HepG2 (cell line): ENCODE results near the gene MAP3K9. TPM values are rescaled to one million over a fixed set of nuclear protein-coding genes. Genes with fewer than 3 reads are reported as not detected.

Experiments used
- ATAC-seq: fragments of 200-7000 bp; cut with Tn5 transposase; 3 replicates; pipeline ENCODE4 v1.9.1; 2020; ENCODE audit warnings: mild to moderate bottlenecking, moderate library complexity
- BruUV-seq: library from RNA; stranded (reverse); fragments of 400-500 nt; replicated peaks from 2 replicates; lab custom pipeline; 2021; lab: Mats Ljungman, UMichigan
- CTCF ChIA-PET: fragments of 300-600 bp; formaldehyde crosslinking; extraction: SDS; loops from one replicate; lab custom pipeline; 2021; ENCODE audit warnings: low total read pairs, inconsistent platforms, low intra/inter-chr PET ratio; lab: Yijun Ruan, JAX
- POLR2A ChIA-PET: fragments of 350-600 bp; sonication (Branson Sonifier 250); formaldehyde crosslinking; loops from one replicate; lab custom pipeline; 2020; ENCODE audit warnings: antibody characterized with exemption, inconsistent platforms; lab: Yijun Ruan, JAX
- DNase-seq: peaks from one replicate; pipeline ENCODE4 v3.0.0-alpha.2; 2015; ENCODE audit warnings: low spot score
- FAIRE-seq: peaks from 3 replicates; lab custom pipeline; 2011; peaks lifted over from hg19 to GRCh38; lab: Jason Lieb, UNC
- H2AFZ ChIP-seq: one replicate; pipeline ENCODE4 v1.6.1; 2011; ENCODE audit warnings: low read length, inconsistent platforms
- H3K27ac ChIP-seq: fragments of 300-600 bp; 3 replicates; pipeline ENCODE4 v1.8.0; 2011; ENCODE audit warnings: mixed run types, mild to moderate bottlenecking, mixed read lengths, low read length, inconsistent platforms; ENCODE audit not compliant: insufficient read depth; ENCODE audit errors: extremely low read length
- H3K27me3 ChIP-seq, 2 experiments: fragments of 200-600 bp in 1 of 2; 2 replicates in 1 of 2; 3 replicates in 1 of 2; pipeline versions ENCODE4 v1.6.0 to v1.8.0; 2011; ENCODE audit warnings: low read length in 2 of 2, mild to moderate bottlenecking in 2 of 2, moderate library complexity in 2 of 2, inconsistent platforms in 1 of 2; ENCODE audit not compliant: insufficient read depth in 2 of 2, control insufficient read depth in 1 of 2
- H3K36me3 ChIP-seq, 2 experiments: fragments of 200-600 bp in 1 of 2; replicated peaks in 1 of 2; 2 replicates in 1 of 2; 3 replicates in 1 of 2; pipeline versions ENCODE4 v1.5.1 to v1.8.0; 2011; ENCODE audit warnings: low read length in 2 of 2, inconsistent platforms in 1 of 2; ENCODE audit not compliant: insufficient read depth in 2 of 2, control insufficient read depth in 1 of 2
- H3K4me1 ChIP-seq: 2 replicates; pipeline ENCODE4 v1.5.1; 2012; ENCODE audit warnings: low read length, inconsistent platforms; ENCODE audit not compliant: insufficient read depth
- H3K4me2 ChIP-seq: 2 replicates; pipeline ENCODE4 v1.6.0; 2011; ENCODE audit warnings: low read depth, low read length, inconsistent platforms
- H3K4me3 ChIP-seq, 3 experiments: fragments of 200-600 bp in 1 of 3; sonication (generic), shearing (Covaris generic) in 1 of 3; replicated peaks in 1 of 3; 2 replicates each; pipeline ENCODE4 v1.5.1; 2011 to 2016; ENCODE audit warnings: low read length in 3 of 3, inconsistent platforms in 2 of 3, low read depth in 2 of 3, mild to moderate bottlenecking in 2 of 3, control low read depth in 1 of 3, mixed read lengths in 1 of 3; ENCODE audit not compliant: insufficient read depth in 1 of 3
- H3K79me2 ChIP-seq: one replicate; pipeline ENCODE4 v1.6.1; 2011; ENCODE audit warnings: low read length, inconsistent platforms; ENCODE audit not compliant: insufficient read depth
- H3K9ac ChIP-seq: 2 replicates; pipeline ENCODE4 v1.6.0; 2011; ENCODE audit warnings: mild to moderate bottlenecking, low read depth, low read length, inconsistent platforms; ENCODE audit not compliant: insufficient read depth
- H3K9me3 ChIP-seq: 2 replicates; pipeline ENCODE4 v1.5.1; 2012; ENCODE audit warnings: mild to moderate bottlenecking, low read length
- H4K20me1 ChIP-seq: 2 replicates; pipeline ENCODE4 v1.6.0; 2011; ENCODE audit warnings: inconsistent platforms, mild to moderate bottlenecking, low read length, moderate library complexity; ENCODE audit not compliant: insufficient read depth
- ARID2 ChIP-seq: sonication (generic); formaldehyde crosslinking; IDR thresholded peaks from 2 replicates; pipeline ENCODE4 v1.8.1; 2022; ENCODE audit warnings: mild to moderate bottlenecking, missing genetic modification reagents, borderline replicate concordance
- CSRNP1 ChIP-seq: sonication (generic); formaldehyde crosslinking; IDR thresholded peaks from 2 replicates; pipeline ENCODE4 v1.8.1; 2023; ENCODE audit warnings: mild to moderate bottlenecking, missing genetic modification reagents
- EZH2 ChIP-seq: conservative IDR thresholded peaks from 2 replicates; pipeline ENCODE4 v1.6.1; 2012; ENCODE audit warnings: mild to moderate bottlenecking, low read depth, low read length, moderate library complexity
- KLF12 ChIP-seq: sonication (generic); formaldehyde crosslinking; IDR thresholded peaks from 2 replicates; pipeline ENCODE4 v1.4.0; 2020; ENCODE audit warnings: missing genetic modification reagents, borderline replicate concordance
- NBN ChIP-seq: fragments of 450-650 bp; conservative IDR thresholded peaks from 2 replicates; pipeline ENCODE4 v1.6.1; 2017
- TFDP2 ChIP-seq: sonication (generic); formaldehyde crosslinking; IDR thresholded peaks from 2 replicates; pipeline ENCODE4 v1.4.0; 2020; ENCODE audit warnings: missing genetic modification reagents
- ZNF414 ChIP-seq: sonication (generic); formaldehyde crosslinking; IDR thresholded peaks from 2 replicates; pipeline ENCODE4 v1.5.0; 2020; ENCODE audit warnings: missing genetic modification reagents
- ZNF720 ChIP-seq: sonication (generic); formaldehyde crosslinking; IDR thresholded peaks from 2 replicates; pipeline ENCODE4 v1.4.0; 2020; ENCODE audit warnings: missing genetic modification reagents
- WGBS: methylation state at CpG from one replicate; pipeline ENCODE4 v1.1.6; 2017; ENCODE audit warnings: low lambda C conversion rate; 5-methylcytosine and 5-hydroxymethylcytosine counted together
- in situ Hi-C: cut with HindIII; loops from 2 replicates; pipeline ENCODE4 v1.10.0; 2017; ENCODE audit warnings: low pct_unique_long_range_greater_than_20kb; ENCODE audit not compliant: extremely low pct_ligation_motif_present
- intact Hi-C: fragments of 100-400 bp; cut with micrococcal nuclease; formaldehyde crosslinking; loops from one replicate; pipeline ENCODE4 v1.10.0; 2022; ENCODE audit not compliant: unreplicated experiment
- polyA plus RNA-seq, 8 experiments: library from polyadenylated mRNA; depleted of rRNA in 3 of 8; stranded (reverse) in 7 of 8; unstranded in 1 of 8; fragments of >200 nt; fragmentation: Illumina TruSeq in 4 of 8; extraction: Trizol in 4 of 8; gene quantifications; 2 replicates each; pipeline versions ENCODE4 v1.2.1 to v1.2.3, GENCODE V29; 2011 to 2016; ENCODE audit warnings: low read depth in 4 of 8, missing spikeins in 1 of 8, mixed read lengths in 1 of 8; ENCODE audit not compliant: insufficient read depth in 1 of 8
- total RNA-seq, 5 experiments: library from RNA; depleted of rRNA; stranded (reverse); fragments of >200 nt; fragmentation: Illumina TruSeq; extraction: Trizol; gene quantifications; 2 replicates each; pipeline ENCODE4 v1.2.3, GENCODE V29; 2016; ENCODE audit warnings: low read depth in 1 of 5
- TF ChIP-seq, protein P1 (sequence below): sonication (generic); formaldehyde crosslinking; IDR thresholded peaks from 2 replicates; pipeline ENCODE4 v1.4.0; 2020; ENCODE audit warnings: missing genetic modification reagents, borderline replicate concordance
- TF ChIP-seq, protein P2 (sequence below): sonication (generic); formaldehyde crosslinking; IDR thresholded peaks from 2 replicates; pipeline ENCODE4 v1.4.0; 2020; ENCODE audit warnings: mild to moderate bottlenecking, missing genetic modification reagents

Gene MAP3K9
- total and polyA plus RNA-seq, 2 of the 13 experiments (the other 11 are each of a cell fraction or from before 2014, with no cell fraction given): 4.3 to 4.5 TPM

DNA sequence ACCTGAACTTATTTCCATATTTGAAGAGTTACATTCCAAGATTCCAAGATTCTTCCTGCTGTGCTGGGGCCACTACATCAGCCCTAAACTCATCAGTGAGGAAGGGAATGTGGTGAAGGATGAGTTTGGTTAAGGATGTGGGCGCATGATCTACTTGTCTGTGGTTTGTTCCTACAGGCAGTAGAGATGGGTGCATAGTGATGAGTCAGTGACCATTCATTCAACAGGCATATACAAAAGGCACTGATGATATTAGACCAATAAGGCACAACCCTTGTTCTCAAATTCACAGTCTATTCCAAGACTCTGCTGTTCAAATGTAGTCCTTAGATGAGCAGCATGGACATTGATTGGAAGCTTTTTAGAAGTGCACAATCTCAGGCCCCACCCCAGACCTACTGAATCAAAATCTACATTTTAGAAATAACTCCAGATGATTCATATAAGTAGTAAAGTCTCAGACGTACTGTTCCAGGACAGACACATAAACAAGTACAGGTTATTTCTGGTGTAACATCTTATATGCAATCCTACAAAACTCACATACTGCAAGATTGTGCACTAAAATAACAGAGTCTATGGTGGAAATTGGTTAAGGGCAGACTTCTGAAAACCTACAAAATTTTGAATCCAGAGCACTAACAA lies 47.7 kb upstream of the MAP3K9 start:
- ATAC-seq (no peak), FAIRE-seq (no peak), DNase-seq (no peak)
- POLR2A ChIA-PET: no interaction called here
- CTCF ChIA-PET: no interaction called here
- H3K9ac ChIP-seq: no peak overlapping the region
- H3K27ac ChIP-seq: no peak overlapping the region
- 6% methylated on average over 2 of the region's 2 CpGs for WGBS
- H3K9me3 ChIP-seq: no peaks in the 10 kb centered on the region
- no peaks in the 10 kb centered on the region for H3K4me1 ChIP-seq
- H3K27me3 ChIP-seq: no peaks in the 10 kb centered on the region; a peak in 1 of 5 replicates
- H3K4me3 ChIP-seq: no peak overlapping the region
- no peaks in the 10 kb centered on the region for H3K36me3 ChIP-seq
- in situ Hi-C loops (no loop called here), intact Hi-C loops (no loop called here)
- no peak overlapping the region for H2AFZ ChIP-seq
- no peaks in the 10 kb centered on the region for H4K20me1 ChIP-seq
- H3K4me2 ChIP-seq: no peak overlapping the region
- H3K79me2 ChIP-seq: no peaks in the 10 kb centered on the region
- TF ChIP-seq NBN (no peak), CSRNP1 (CRISPR knock-in tag) (no peak), KLF12 (CRISPR knock-in tag) (no peak), TFDP2 (no peak), EZH2 (no peak), ARID2 (no peak), ZNF720 (no peak), ZNF414 (CRISPR knock-in tag) (no peak)
- TF ChIP-seq, protein P1, sequence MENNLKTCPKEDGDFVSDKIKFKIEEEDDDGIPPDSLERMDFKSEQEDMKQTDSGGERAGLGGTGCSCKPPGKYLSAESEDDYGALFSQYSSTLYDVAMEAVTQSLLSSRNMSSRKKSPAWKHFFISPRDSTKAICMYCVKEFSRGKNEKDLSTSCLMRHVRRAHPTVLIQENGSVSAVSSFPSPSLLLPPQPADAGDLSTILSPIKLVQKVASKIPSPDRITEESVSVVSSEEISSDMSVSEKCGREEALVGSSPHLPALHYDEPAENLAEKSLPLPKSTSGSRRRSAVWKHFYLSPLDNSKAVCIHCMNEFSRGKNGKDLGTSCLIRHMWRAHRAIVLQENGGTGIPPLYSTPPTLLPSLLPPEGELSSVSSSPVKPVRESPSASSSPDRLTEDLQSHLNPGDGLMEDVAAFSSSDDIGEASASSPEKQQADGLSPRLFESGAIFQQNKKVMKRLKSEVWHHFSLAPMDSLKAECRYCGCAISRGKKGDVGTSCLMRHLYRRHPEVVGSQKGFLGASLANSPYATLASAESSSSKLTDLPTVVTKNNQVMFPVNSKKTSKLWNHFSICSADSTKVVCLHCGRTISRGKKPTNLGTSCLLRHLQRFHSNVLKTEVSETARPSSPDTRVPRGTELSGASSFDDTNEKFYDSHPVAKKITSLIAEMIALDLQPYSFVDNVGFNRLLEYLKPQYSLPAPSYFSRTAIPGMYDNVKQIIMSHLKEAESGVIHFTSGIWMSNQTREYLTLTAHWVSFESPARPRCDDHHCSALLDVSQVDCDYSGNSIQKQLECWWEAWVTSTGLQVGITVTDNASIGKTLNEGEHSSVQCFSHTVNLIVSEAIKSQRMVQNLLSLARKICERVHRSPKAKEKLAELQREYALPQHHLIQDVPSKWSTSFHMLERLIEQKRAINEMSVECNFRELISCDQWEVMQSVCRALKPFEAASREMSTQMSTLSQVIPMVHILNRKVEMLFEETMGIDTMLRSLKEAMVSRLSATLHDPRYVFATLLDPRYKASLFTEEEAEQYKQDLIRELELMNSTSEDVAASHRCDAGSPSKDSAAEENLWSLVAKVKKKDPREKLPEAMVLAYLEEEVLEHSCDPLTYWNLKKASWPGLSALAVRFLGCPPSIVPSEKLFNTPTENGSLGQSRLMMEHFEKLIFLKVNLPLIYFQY (CRISPR knock-in tag): no peak
- TF ChIP-seq, protein P2, sequence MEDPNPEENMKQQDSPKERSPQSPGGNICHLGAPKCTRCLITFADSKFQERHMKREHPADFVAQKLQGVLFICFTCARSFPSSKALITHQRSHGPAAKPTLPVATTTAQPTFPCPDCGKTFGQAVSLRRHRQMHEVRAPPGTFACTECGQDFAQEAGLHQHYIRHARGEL (CRISPR knock-in tag): no peak
- no TSS peak for BruUV-seq
